WTC11 (cell line): Measurements from ENCODE around the gene ZC3H12A. TPM values are rescaled to one million over a fixed set of nuclear protein-coding genes. Genes with fewer than 3 reads are reported as not detected.

Experiments
- ATAC-seq: fragments of 200-7000 bp; cut with Tn5 transposase; 2 replicates; pipeline ENCODE4 v1.10.0; 2021; ENCODE audit warnings: mild to moderate bottlenecking, moderate library complexity
- CTCF ChIA-PET: fragments of 300-600 bp; sonication (Branson Sonifier 250); formaldehyde crosslinking; loops from one replicate; lab custom pipeline; 2021; ENCODE audit warnings: antibody characterized with exemption; lab: Charles Lee
- POLR2A ChIA-PET: fragments of 350-600 bp; sonication (Branson Sonifier 250); formaldehyde crosslinking; loops from one replicate; lab custom pipeline; 2021; ENCODE audit warnings: antibody characterized with exemption; lab: Charles Lee
- DNase-seq: peaks from one replicate; pipeline ENCODE4 v3.0.0; 2021; ENCODE audit warnings: low spot score
- H3K27ac Mint-ChIP-seq: 2 replicates; pipeline ENCODE4 v1.8.0; 2021; ENCODE audit warnings: mixed read lengths
- H3K27me3 Mint-ChIP-seq: 2 replicates; pipeline ENCODE4 v1.8.0; 2021; ENCODE audit warnings: low read depth, mild to moderate bottlenecking, moderate library complexity, mixed read lengths
- H3K36me3 Mint-ChIP-seq: 2 replicates; pipeline ENCODE4 v1.8.0; 2021; ENCODE audit warnings: mixed read lengths
- H3K4me1 Mint-ChIP-seq: 2 replicates; pipeline ENCODE4 v1.8.0; 2022; ENCODE audit warnings: mixed read lengths
- H3K4me3 Mint-ChIP-seq: 2 replicates; pipeline ENCODE4 v1.8.0; 2021; ENCODE audit warnings: mild to moderate bottlenecking, moderate library complexity, mixed read lengths
- H3K9me3 Mint-ChIP-seq: 2 replicates; pipeline ENCODE4 v1.8.0; 2021; ENCODE audit warnings: mixed read lengths
- AR ChIP-seq: fragments of 250-450 bp; sonication (Bioruptor Pico); IDR thresholded peaks from 2 replicates; pipeline ENCODE4 v1.9.0; 2021; ENCODE audit warnings: mild to moderate bottlenecking
- ATF1 ChIP-seq: sonication (generic); formaldehyde crosslinking; IDR thresholded peaks from 2 replicates; pipeline ENCODE4 v1.8.1; 2023; ENCODE audit warnings: mild to moderate bottlenecking, moderate library complexity, missing genetic modification reagents
- CDX4 ChIP-seq: fragments of 250-450 bp; sonication (Bioruptor Pico); IDR thresholded peaks from 2 replicates; pipeline ENCODE4 v1.9.0; 2021; ENCODE audit warnings: moderate library complexity, mild to moderate bottlenecking, inconsistent platforms, borderline replicate concordance
- CREM ChIP-seq: sonication (generic); formaldehyde crosslinking; IDR thresholded peaks from 2 replicates; pipeline ENCODE4 v1.8.1; 2022; ENCODE audit warnings: mild to moderate bottlenecking, missing genetic modification reagents, moderate library complexity
- E2F4 ChIP-seq: sonication (generic); formaldehyde crosslinking; IDR thresholded peaks from 2 replicates; pipeline ENCODE4 v1.8.1; 2022; ENCODE audit warnings: low read depth, mild to moderate bottlenecking, moderate library complexity, missing genetic modification reagents, borderline replicate concordance
- E2F5 ChIP-seq: sonication (generic); formaldehyde crosslinking; IDR thresholded peaks from 2 replicates; pipeline ENCODE4 v1.8.1; 2022; ENCODE audit warnings: mild to moderate bottlenecking, moderate library complexity, missing genetic modification reagents
- ELF4 ChIP-seq: sonication (generic); formaldehyde crosslinking; IDR thresholded peaks from 2 replicates; pipeline ENCODE4 v1.8.1; 2022; ENCODE audit warnings: low read depth, mild to moderate bottlenecking, moderate library complexity, missing genetic modification reagents
- ETV6 ChIP-seq: sonication (generic); formaldehyde crosslinking; IDR thresholded peaks from 2 replicates; pipeline ENCODE4 v1.8.1; 2022; ENCODE audit warnings: mild to moderate bottlenecking, missing genetic modification reagents
- IRF1 ChIP-seq: sonication (generic); formaldehyde crosslinking; IDR thresholded peaks from 2 replicates; pipeline ENCODE4 v1.8.0; 2023; ENCODE audit warnings: missing genetic modification reagents
- MAX ChIP-seq: sonication (generic); formaldehyde crosslinking; IDR thresholded peaks from 2 replicates; pipeline ENCODE4 v1.8.0; 2022; ENCODE audit warnings: mild to moderate bottlenecking, missing genetic modification reagents
- STAT6 ChIP-seq: sonication (generic); formaldehyde crosslinking; conservative IDR thresholded peaks from 2 replicates; pipeline ENCODE4 v1.8.1; 2023; ENCODE audit warnings: mild to moderate bottlenecking, low read depth, missing genetic modification reagents, moderate library complexity
- TP53 ChIP-seq: sonication (generic); formaldehyde crosslinking; IDR thresholded peaks from 2 replicates; pipeline ENCODE4 v1.8.1; 2023; ENCODE audit warnings: mild to moderate bottlenecking, missing genetic modification reagents
- USF1 ChIP-seq: sonication (generic); formaldehyde crosslinking; IDR thresholded peaks from 2 replicates; pipeline ENCODE4 v1.8.0; 2022; ENCODE audit warnings: mild to moderate bottlenecking, missing genetic modification reagents
- ZBTB21 ChIP-seq: sonication (generic); formaldehyde crosslinking; IDR thresholded peaks from 2 replicates; pipeline ENCODE4 v1.8.1; 2023; ENCODE audit warnings: mild to moderate bottlenecking, missing genetic modification reagents, borderline replicate concordance
- ZNF232 ChIP-seq: sonication (generic); formaldehyde crosslinking; IDR thresholded peaks from 2 replicates; pipeline ENCODE4 v1.8.0; 2022; ENCODE audit warnings: mild to moderate bottlenecking, missing genetic modification reagents
- ZNF263 ChIP-seq: sonication (generic); formaldehyde crosslinking; IDR thresholded peaks from 2 replicates; pipeline ENCODE4 v1.8.1; 2022; ENCODE audit warnings: low read depth, mild to moderate bottlenecking, moderate library complexity, missing genetic modification reagents
- ZNF317 ChIP-seq: sonication (generic); formaldehyde crosslinking; IDR thresholded peaks from 2 replicates; pipeline ENCODE4 v1.8.1; 2023; ENCODE audit warnings: low read depth, mild to moderate bottlenecking, moderate library complexity, missing genetic modification reagents, borderline replicate concordance
- total RNA-seq: library from RNA; stranded (reverse); gene quantifications from 3 replicates; pipeline ENCODE4 v1.2.3, GENCODE V29; 2021

The ZC3H12A gene
- total RNA-seq, 1 experiment from 2014 or later = 10.9 TPM

- TF ChIP-seq CDX4 (CRISPR knock-in tag) (no peak), TP53 (CRISPR knock-in tag) (0 out of 2 replicates have a peak, but pooled peaks have one; percentile 11), ZNF263 (CRISPR knock-in tag) (0 out of 2 replicates have a peak, but pooled peaks have one; percentile 23), E2F5 (CRISPR knock-in tag) (peak; percentile 91), USF1 (CRISPR knock-in tag) (no peak), MAX (peak; percentile 88), IRF1 (CRISPR knock-in tag) (peak; percentile 68; the same call in 1 of the 2 replicates), CREM (CRISPR knock-in tag) (0 out of 2 replicates have a peak, but pooled peaks have one; percentile 65), ETV6 (CRISPR knock-in tag) (peak; percentile 96; the same call in 1 of the 2 replicates)
- TF ChIP-seq, all 79 proteins: peak for 21
These were observed 40.2 kb downstream of the ZC3H12A start, which contains the start of gene MEAF6 (continued) for GRCh38 chr1:37514350-37515184.

- TF ChIP-seq ELF4 = no peak
- H3K9me3 Mint-ChIP-seq = peaks cover 11% of the 10 kb centered on the region
- ATAC-seq (no peak), DNase-seq (no peak)
- H3K36me3 Mint-ChIP-seq = peaks cover 12% of the 10 kb centered on the region
- ChIA-PET POLR2A (interaction anchor here (0.9 to 1.6 kb wide), 6 partner anchors 28 to 175 kb away, joined by 3 to 7 read pairs (median 4); partner anchors contain the start of genes DNALI1, SNIP1 and ZC3H12A), CTCF (interaction anchor here (0.5 to 3.2 kb wide), 29 partner anchors 9 to 1675 kb away, joined by 3 to 53 read pairs (median 5); partner anchors contain the start of genes CDCA8, DNALI1, GNL2 and RSPO1)
- 0 out of 2 replicates have a peak, but pooled peaks cover 6% of the 10 kb centered on the region for H3K27me3 Mint-ChIP-seq
- peak overlapping the region; percentile 97 for H3K27ac Mint-ChIP-seq
- peak overlapping the region; percentile 79 for H3K4me3 Mint-ChIP-seq
- H3K4me1 Mint-ChIP-seq = peaks cover 27% of the 10 kb centered on the region
These were observed 41.0 kb downstream of the ZC3H12A start for GRCh38 chr1:37515185-37516034.

- Mint-ChIP-seq H3K27me3 (0 out of 2 replicates have a peak, but pooled peaks cover 6% of the 10 kb centered on the region), H3K36me3 (peaks cover 3% of the 10 kb centered on the region; the same call in 1 of the 2 replicates), H3K9me3 (peaks cover 11% of the 10 kb centered on the region), H3K27ac (no peak overlapping the region), H3K4me1 (peaks cover 27% of the 10 kb centered on the region), H3K4me3 (no peak overlapping the region)
- POLR2A ChIA-PET = no interaction called here
- ATAC-seq = no peak
- CTCF ChIA-PET = no interaction called here
- DNase-seq = no peak
- TF ChIP-seq E2F4 = no peak
- TF ChIP-seq ZNF232 (CRISPR knock-in tag) = no peak
- TF ChIP-seq ZNF317 = no peak
- TF ChIP-seq ATF1 (CRISPR knock-in tag) = no peak
- TF ChIP-seq STAT6 (CRISPR knock-in tag) = no peak
- no peak for TF ChIP-seq AR
- TF ChIP-seq ZBTB21 (CRISPR knock-in tag) = no peak
These were observed 43.2 kb downstream of the ZC3H12A start for GRCh38 chr1:37517569-37517968.
